ENCODE measurements around the gene MLKL. TPM values are rescaled to one million over a fixed set of nuclear protein-coding genes. Genes with fewer than 3 reads are reported as not detected.

The MLKL gene
- total RNA-seq, 1 donor from 2014 or later, result 28.6 TPM

DNA sequence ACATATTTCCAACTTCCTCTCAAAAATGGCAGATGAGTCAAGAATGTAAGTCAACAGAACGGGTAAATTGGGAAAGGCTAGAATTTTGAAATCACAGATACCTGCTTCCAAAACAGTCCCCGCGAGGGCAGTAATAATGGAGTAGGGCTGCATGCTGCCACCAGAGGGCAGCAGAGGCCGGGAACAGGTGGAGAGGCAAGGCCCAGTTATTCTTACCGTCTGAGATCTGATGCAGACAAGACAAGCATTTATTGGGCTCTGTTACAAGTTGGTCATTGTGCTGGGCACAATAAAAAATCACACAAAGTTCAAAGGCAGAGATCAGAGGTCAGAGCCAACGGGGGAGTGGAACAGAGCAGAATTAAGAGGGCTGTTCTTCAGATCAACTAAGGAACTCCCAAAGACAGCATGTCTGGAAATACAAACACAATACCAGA is 8.8 kb upstream of the MLKL start:
- no peak overlapping the region for H3K27ac ChIP-seq
- TF ChIP-seq, protein P1, sequence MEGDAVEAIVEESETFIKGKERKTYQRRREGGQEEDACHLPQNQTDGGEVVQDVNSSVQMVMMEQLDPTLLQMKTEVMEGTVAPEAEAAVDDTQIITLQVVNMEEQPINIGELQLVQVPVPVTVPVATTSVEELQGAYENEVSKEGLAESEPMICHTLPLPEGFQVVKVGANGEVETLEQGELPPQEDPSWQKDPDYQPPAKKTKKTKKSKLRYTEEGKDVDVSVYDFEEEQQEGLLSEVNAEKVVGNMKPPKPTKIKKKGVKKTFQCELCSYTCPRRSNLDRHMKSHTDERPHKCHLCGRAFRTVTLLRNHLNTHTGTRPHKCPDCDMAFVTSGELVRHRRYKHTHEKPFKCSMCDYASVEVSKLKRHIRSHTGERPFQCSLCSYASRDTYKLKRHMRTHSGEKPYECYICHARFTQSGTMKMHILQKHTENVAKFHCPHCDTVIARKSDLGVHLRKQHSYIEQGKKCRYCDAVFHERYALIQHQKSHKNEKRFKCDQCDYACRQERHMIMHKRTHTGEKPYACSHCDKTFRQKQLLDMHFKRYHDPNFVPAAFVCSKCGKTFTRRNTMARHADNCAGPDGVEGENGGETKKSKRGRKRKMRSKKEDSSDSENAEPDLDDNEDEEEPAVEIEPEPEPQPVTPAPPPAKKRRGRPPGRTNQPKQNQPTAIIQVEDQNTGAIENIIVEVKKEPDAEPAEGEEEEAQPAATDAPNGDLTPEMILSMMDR (IDR thresholded peaks at IDR 0.05), result peak; percentile 98
- no peaks in the 10 kb centered on the region for H3K9me3 ChIP-seq
- DNase-seq (peak; percentile 89), ATAC-seq (peak; percentile 99)
- intact Hi-C loops (cut with DNase I), result loop anchor here (10.0 kb wide), 1 partner anchor 155 kb away; no protein-coding TSS in a partner anchor
- H3K36me3 ChIP-seq, result no peaks in the 10 kb centered on the region
- H3K4me3 ChIP-seq, result no peak overlapping the region
- H3K4me1 ChIP-seq, result no peaks in the 10 kb centered on the region
- H3K27me3 ChIP-seq, result no peaks in the 10 kb centered on the region

DNA sequence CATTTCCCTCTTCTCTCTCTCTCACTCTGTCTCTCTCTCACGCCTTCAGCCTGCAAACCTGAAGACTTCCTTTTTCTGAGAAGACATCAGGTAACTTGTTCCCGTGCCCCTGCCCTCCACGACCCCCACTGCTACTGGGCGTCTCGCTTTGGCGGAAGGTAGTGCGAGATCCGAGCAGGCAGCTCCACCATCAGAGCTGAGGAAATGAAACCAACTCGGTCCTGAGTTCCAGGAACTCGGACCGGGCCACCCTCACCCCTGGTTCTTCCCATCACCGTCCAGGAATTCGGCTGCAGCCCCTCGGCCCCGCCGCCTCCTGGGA is 585 bp downstream of the MLKL start:
- ATAC-seq (peak; percentile 48), DNase-seq (peak; percentile 73)
- intact Hi-C loops (cut with DNase I), result loop anchor here (10.0 kb wide), 1 partner anchor 165 kb away; no protein-coding TSS in a partner anchor
- Histone ChIP-seq H3K36me3 (peaks cover 5% of the 10 kb centered on the region), H3K4me3 (peak overlapping the region; percentile 70), H3K27ac (peak overlapping the region; percentile 90), H3K4me1 (peaks cover 13% of the 10 kb centered on the region), H3K9me3 (no peaks in the 10 kb centered on the region), H3K27me3 (no peaks in the 10 kb centered on the region)
- TF ChIP-seq, protein P1 (IDR thresholded peaks at IDR 0.05), result no peak

DNA sequence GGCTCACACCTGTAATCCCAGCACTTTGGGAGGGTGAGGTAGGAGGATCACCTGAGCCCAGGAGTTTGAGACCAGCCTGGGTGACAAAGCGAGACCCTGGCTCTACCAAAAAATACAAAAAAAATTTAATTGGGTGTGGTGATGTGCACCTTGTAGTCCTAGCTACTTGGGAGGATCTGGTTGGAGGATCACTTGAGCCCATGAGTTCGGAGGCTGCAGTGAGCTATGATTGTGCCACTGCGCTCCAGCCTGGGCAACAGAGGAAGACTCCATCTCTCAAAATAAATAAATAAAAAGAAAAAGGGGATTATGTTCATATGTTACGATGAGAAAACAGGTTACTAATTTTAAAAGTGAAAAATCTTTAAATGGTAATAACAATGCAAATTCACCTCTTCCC is 996 bp downstream of the MLKL start:
- DNase-seq (no peak), ATAC-seq (no peak)
- TF ChIP-seq, protein P1 (IDR thresholded peaks at IDR 0.05), result no peak
- H3K27me3 ChIP-seq, result no peaks in the 10 kb centered on the region
- H3K36me3 ChIP-seq, result peaks cover 8% of the 10 kb centered on the region
- H3K27ac ChIP-seq, result peak overlapping the region; percentile 90
- peak overlapping the region; percentile 70 for H3K4me3 ChIP-seq
- peaks cover 13% of the 10 kb centered on the region for H3K4me1 ChIP-seq
- H3K9me3 ChIP-seq, result no peaks in the 10 kb centered on the region
- intact Hi-C loops (cut with DNase I), result loop anchor here (10.0 kb wide), 1 partner anchor 165 kb away; no protein-coding TSS in a partner anchor

DNA sequence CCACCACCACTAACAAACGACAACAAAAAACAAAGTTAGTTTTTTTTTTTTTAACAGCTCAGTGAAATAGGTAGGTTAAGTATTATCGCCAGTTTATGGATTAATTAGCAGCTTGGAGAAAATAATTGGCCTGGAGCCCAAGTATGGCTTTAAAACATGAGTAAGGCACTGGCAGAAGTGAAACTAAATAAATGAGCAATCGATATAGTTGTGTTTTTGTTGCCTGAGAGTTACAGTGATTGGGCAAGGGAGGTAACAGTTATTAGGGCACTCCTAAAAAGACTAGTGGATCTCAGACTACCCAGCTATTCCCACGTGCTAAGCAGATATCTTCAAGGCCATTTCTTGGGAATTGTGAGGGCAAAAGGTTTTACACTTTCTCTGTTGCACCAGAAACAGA is 2.4 kb downstream of the MLKL start:
- H3K4me3 ChIP-seq, result peak overlapping the region; percentile 70
- no peaks in the 10 kb centered on the region for H3K9me3 ChIP-seq
- peaks cover 13% of the 10 kb centered on the region for H3K4me1 ChIP-seq
- peaks cover 8% of the 10 kb centered on the region for H3K36me3 ChIP-seq
- intact Hi-C loops (cut with DNase I), result no loop called here
- ATAC-seq (no peak), DNase-seq (no peak)
- TF ChIP-seq, protein P1 (IDR thresholded peaks at IDR 0.05), result no peak
- no peaks in the 10 kb centered on the region for H3K27me3 ChIP-seq
- H3K27ac ChIP-seq, result no peak overlapping the region

GRCh38 chr16:74695450-74696422 is 4.9 kb downstream of the MLKL start:
- TF ChIP-seq, protein P1 (IDR thresholded peaks at IDR 0.05), result no peak
- ATAC-seq, result peak; percentile 94
- no peaks in the 10 kb centered on the region for H3K27me3 ChIP-seq
- no peaks in the 10 kb centered on the region for H3K9me3 ChIP-seq
- H3K27ac ChIP-seq, result no peak overlapping the region
- H3K4me3 ChIP-seq, result peak overlapping the region; percentile 47
- intact Hi-C loops (cut with DNase I), result no loop called here
- peaks cover 29% of the 10 kb centered on the region for H3K36me3 ChIP-seq
- peaks cover 7% of the 10 kb centered on the region for H3K4me1 ChIP-seq
- peak; percentile 81 for DNase-seq
